Prostate gland (tissue), 2 donors: ENCODE measurements around the gene GTF2H3. TPM values are rescaled to one million over a fixed set of nuclear protein-coding genes. Genes with fewer than 3 reads are reported as not detected.

ENCODE experiments used
- DNase-seq: peaks from one replicate; pipeline ENCODE4 v3.0.0-alpha.2; 2019; ENCODE audit warnings: low spot score
- H3K27ac ChIP-seq, 2 donors: fragments of 200-600 bp; sonication (generic); 2 replicates each; pipeline ENCODE4 v1.5.1; 2017 to 2019
- H3K27me3 ChIP-seq: fragments of 200-600 bp; sonication (generic); replicated peaks from 2 replicates; pipeline ENCODE4 v1.5.1; 2019; ENCODE audit not compliant: insufficient read depth
- H3K36me3 ChIP-seq, 2 donors: fragments of 200-600 bp; sonication (generic); 1 replicate in 1 of 2; 2 replicates in 1 of 2; pipeline versions ENCODE4 v1.5.1 to v1.8.1; 2017 to 2019
- H3K4me1 ChIP-seq: fragments of 200-600 bp; sonication (generic); replicated peaks from 2 replicates; pipeline ENCODE4 v1.5.1; 2019
- H3K4me3 ChIP-seq, 2 donors: fragments of 200-600 bp; sonication (generic); 2 replicates each; pipeline ENCODE4 v1.5.1; 2017 to 2019
- H3K9me3 ChIP-seq: fragments of 200-600 bp; sonication (generic); 2 replicates; pipeline ENCODE4 v1.5.1; 2017
- CTCF ChIP-seq, 4 experiments: fragments of 200-600 bp in 2 of 4; fragments of 450-650 bp in 2 of 4; sonication (generic) in 2 of 4; IDR thresholded peaks; 1 replicate in 3 of 4; 2 replicates in 1 of 4; pipeline ENCODE4 v1.5.1; 2016 to 2019; ENCODE audit warnings: antibody characterized with exemption in 4 of 4, mild to moderate bottlenecking in 2 of 4, moderate library complexity in 2 of 4
- POLR2A ChIP-seq: fragments of 450-650 bp; IDR thresholded peaks from one replicate; pipeline ENCODE4 v1.6.1; 2016; ENCODE audit warnings: antibody characterized with exemption, mild to moderate bottlenecking
- POLR2AphosphoS5 ChIP-seq: sonication (generic); formaldehyde crosslinking; IDR thresholded peaks from one replicate; pipeline ENCODE4 v1.6.1; 2017; ENCODE audit warnings: antibody characterized with exemption
- whole genome bisulfite sequencing: methylation state at CpG from one replicate; pipeline ENCODE4 v1.1.5; 2018; 5-methylcytosine and 5-hydroxymethylcytosine counted together
- intact Hi-C: fragments of 100-400 bp; cut with DNase I; formaldehyde crosslinking; loops from one replicate; pipeline ENCODE4 v1.14.2; 2022
- small RNA-seq, 2 donors: library from RNA; depleted of rRNA; stranded (forward); fragments of <200 nt; gene quantifications; one replicate each; pipeline ENCODE3, GENCODE V24; 2016
- total RNA-seq, 2 donors: library from RNA; depleted of rRNA; stranded (reverse); fragments of >200 nt; gene quantifications; one replicate each; pipeline ENCODE4 v1.1.0, GENCODE V29; 2016

GTF2H3 gene
- total RNA-seq, 2 donors from 2014 or later = 28.0 to 50.1 TPM

DNA sequence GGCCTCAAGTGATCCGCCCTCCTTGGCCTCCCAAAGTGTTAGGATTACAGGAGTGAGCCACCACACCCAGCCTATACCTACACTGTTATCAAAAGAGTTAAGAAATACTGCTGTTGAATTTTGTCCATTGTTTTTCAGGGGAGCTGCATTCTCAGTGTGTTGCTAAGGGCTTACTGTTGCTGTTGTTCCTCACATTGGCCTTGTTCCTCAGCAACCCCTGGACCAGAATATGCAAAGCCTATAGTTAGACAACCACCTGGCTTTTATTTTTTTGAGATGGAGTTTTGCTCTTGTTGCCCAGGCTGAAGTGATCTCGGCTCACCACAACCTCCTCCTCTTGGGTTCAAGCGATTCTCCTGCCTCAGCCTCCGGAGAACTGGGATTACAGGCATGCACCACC lies 73.8 kb downstream of the GTF2H3 start:
- Histone ChIP-seq H3K9me3 (no peaks in the 10 kb centered on the region), H3K27ac (no peak overlapping the region), H3K36me3 (no peaks in the 10 kb centered on the region), H3K4me1 (no peaks in the 10 kb centered on the region), H3K4me3 (no peak overlapping the region), H3K27me3 (no peaks in the 10 kb centered on the region)
- TF ChIP-seq POLR2AphosphoS5 (no peak), POLR2A (no peak), CTCF (IDR thresholded peaks at IDR 0.05) (no peak)
- WGBS = 87% methylated on average over 4 of the region's 4 CpGs
- no peak for DNase-seq
- intact Hi-C loops = no loop called here

Small RNAs within 50 kb of the gene (small RNA-seq; reads per million reads assigned to genes)
- 0 to 0.20 reads per million in 2 donors for gene SNORA9B

Other genes with a start within 250 kb of the GTF2H3 start
- 10 to 100 TPM; 47.3 to 61.9 TPM for gene KMT5A, start 249.7 kb upstream of the GTF2H3 start, total RNA-seq
- gene RILPL2, start 197.1 kb upstream of the GTF2H3 start, total RNA-seq = 1 to 10 TPM; 8.3 to 8.6 TPM
- gene SNRNP35, start 175.7 kb upstream of the GTF2H3 start, total RNA-seq = 10 to 100 TPM; 16.6 to 22.6 TPM
- gene RILPL1, start 100.1 kb upstream of the GTF2H3 start, total RNA-seq = 10 to 100 TPM in 1 of 2 donors, 1 to 10 TPM in 1; 8.6 to 25.7 TPM
- 100 to 1,000 TPM; 114 to 188 TPM for gene TMED2, start 49.3 kb upstream of the GTF2H3 start, total RNA-seq
- gene DDX55, start 31.7 kb upstream of the GTF2H3 start, total RNA-seq = 10 to 100 TPM; 13.7 to 24.4 TPM
- 100 to 1,000 TPM in 1 of 2 donors, 10 to 100 TPM in 1; 98.7 to 122 TPM for gene EIF2B1, start 143 bp upstream of the GTF2H3 start, total RNA-seq
- gene TCTN2, start 37.3 kb downstream of the GTF2H3 start, total RNA-seq = 10 to 100 TPM; 15.2 to 20.7 TPM
- 10 to 100 TPM; 23.7 to 24.5 TPM for gene ATP6V0A2, start 78.5 kb downstream of the GTF2H3 start, total RNA-seq
- 1 to 10 TPM in 1 of 2 donors, under 1 TPM in 1; 0.68 to 7.9 TPM for gene DNAH10, start 128.5 kb downstream of the GTF2H3 start, total RNA-seq